BLaER1 treated with 17β-estradiol and CSF1 and Interleukin-3, amounts not matched to agents 10 nM and 100 nM (cell line): ENCODE results near the gene PTPRN2.
"Not testable (repeated sequence)": the region's sequence is repeated elsewhere in the genome, so short reads cannot be mapped to it uniquely, and the experiment has no call there.

Experiments used
- H3K27ac ChIP-seq, 11 experiments: shearing (Covaris generic); formaldehyde crosslinking; 2 replicates each; pipeline ENCODE4 v1.8.1; 2022
- H3K27me3 ChIP-seq, 11 experiments: shearing (Covaris generic); formaldehyde crosslinking; 2 replicates each; pipeline ENCODE4 v1.8.1; 2022
- H3K36me3 ChIP-seq, 11 experiments: shearing (Covaris generic); formaldehyde crosslinking; 2 replicates each; pipeline ENCODE4 v1.8.1; 2022
- H3K4me1 ChIP-seq, 10 experiments: shearing (Covaris generic); formaldehyde crosslinking; 2 replicates each; pipeline ENCODE4 v1.8.1; 2022
- H3K4me2 ChIP-seq, 11 experiments: shearing (Covaris generic); formaldehyde crosslinking; 2 replicates each; pipeline ENCODE4 v1.8.1; 2022
- H3K4me3 ChIP-seq, 10 experiments: shearing (Covaris generic); formaldehyde crosslinking; 2 replicates each; pipeline ENCODE4 v1.8.1; 2022
- H3K9ac ChIP-seq, 11 experiments: shearing (Covaris generic); formaldehyde crosslinking; 2 replicates each; pipeline ENCODE4 v1.8.1; 2022
- H3K9me3 ChIP-seq, 11 experiments: shearing (Covaris generic); formaldehyde crosslinking; replicated peaks in 1 of 11; 2 replicates each; pipeline ENCODE4 v1.8.1; 2022
- H4K20me1 ChIP-seq, 11 experiments: shearing (Covaris generic); formaldehyde crosslinking; 2 replicates each; pipeline ENCODE4 v1.8.1; 2022
- Cebpa-rat ChIP-seq, 11 experiments: shearing (Covaris generic); IDR thresholded peaks; 2 replicates each; pipeline ENCODE4 v1.8.1; 2022

Gene PTPRN2

GRCh38 chr7:158469396-158470051, 118.1 kb downstream of the PTPRN2 start:
- TF ChIP-seq Cebpa-rat (IDR thresholded peaks at IDR 0.05): peak in 3 of 11 experiments; percentile 18 to 66 (median 36); a peak in 4 of 22 replicates
- Histone ChIP-seq H3K27ac (peak overlapping the region in 2 of 11 experiments; percentile 18 to 27; a peak in 1 of 22 replicates), H3K4me2 (peak overlapping the region; percentile 1 to 84 (median 60); a peak in 21 of 22 replicates), H3K36me3 (no peaks in the 10 kb centered on the region), H3K9me3 (no peaks in the 10 kb centered on the region), H4K20me1 (peaks cover 0 to 10% (median 0%) of the 10 kb centered on the region in 11 experiments; a peak in 2 of 22 replicates), H3K9ac (peak overlapping the region in 1 of 11 experiments; percentile 31; a peak in 1 of 22 replicates), H3K4me3 (no peak overlapping the region; a peak in 1 of 20 replicates), H3K27me3 (no peaks in the 10 kb centered on the region), H3K4me1 (peaks cover 24 to 53% (median 38%) of the 10 kb centered on the region in 10 experiments)

- H3K36me3 ChIP-seq: no peaks in the 10 kb centered on the region
- peak overlapping the region in 1 of 11 experiments; percentile 31; a peak in 1 of 22 replicates for H3K9ac ChIP-seq
Observed at GRCh38 chr7:158468700-158469296, 118.8 kb downstream of the PTPRN2 start.

GRCh38 chr7:158468181-158468580, 119.4 kb downstream of the PTPRN2 start:
- H3K4me3 ChIP-seq: no peak overlapping the region
- H3K4me2 ChIP-seq: peak overlapping the region in 4 of 11 experiments; percentile 70 to 84 (median 76); a peak in 3 of 22 replicates
- no peaks in the 10 kb centered on the region for H3K9me3 ChIP-seq
- H3K4me1 ChIP-seq: peaks cover 20 to 48% (median 34%) of the 10 kb centered on the region in 10 experiments
- H3K27me3 ChIP-seq: no peaks in the 10 kb centered on the region
- H3K36me3 ChIP-seq: no peaks in the 10 kb centered on the region
- H4K20me1 ChIP-seq: peaks cover 0 to 10% (median 0%) of the 10 kb centered on the region in 11 experiments; a peak in 2 of 22 replicates
- no peak overlapping the region for H3K9ac ChIP-seq
- no peak overlapping the region for H3K27ac ChIP-seq
- no peak for TF ChIP-seq Cebpa-rat (IDR thresholded peaks at IDR 0.05)

More at GRCh38 chr7:158468700-158469296, 118.8 kb downstream of the PTPRN2 start:
- no peaks in the 10 kb centered on the region for H3K27me3 ChIP-seq
- H4K20me1 ChIP-seq: peaks cover 0 to 10% (median 0%) of the 10 kb centered on the region in 11 experiments; a peak in 2 of 22 replicates
- H3K4me2 ChIP-seq: peak overlapping the region; percentile 1 to 84 (median 60); a peak in 20 of 22 replicates
- no peak for TF ChIP-seq Cebpa-rat (IDR thresholded peaks at IDR 0.05)
- no peak overlapping the region for H3K4me3 ChIP-seq
- H3K4me1 ChIP-seq: peaks cover 24 to 53% (median 38%) of the 10 kb centered on the region in 10 experiments
- no peaks in the 10 kb centered on the region for H3K9me3 ChIP-seq
- peak overlapping the region in 1 of 11 experiments; percentile 27; a peak in 1 of 22 replicates for H3K27ac ChIP-seq

GRCh38 chr7:158467562-158467961, 120.1 kb downstream of the PTPRN2 start:
- no peaks in the 10 kb centered on the region for H3K9me3 ChIP-seq

GRCh38 chr7:158463317-158463716, 124.3 kb downstream of the PTPRN2 start:
- Histone ChIP-seq H3K9me3 (no peaks in the 10 kb centered on the region), H3K36me3 (no peaks in the 10 kb centered on the region), H3K4me3 (no peak overlapping the region), H4K20me1 (no peaks in the 10 kb centered on the region), H3K4me1 (peaks cover 0 to 6% (median 0%) of the 10 kb centered on the region in 10 experiments; a peak in 4 of 20 replicates), H3K27me3 (no peaks in the 10 kb centered on the region), H3K4me2 (no peak overlapping the region), H3K27ac (no peak overlapping the region), H3K9ac (no peak overlapping the region)
- no peak for TF ChIP-seq Cebpa-rat (IDR thresholded peaks at IDR 0.05)

More at GRCh38 chr7:158467562-158467961, 120.1 kb downstream of the PTPRN2 start:
- H3K4me3 ChIP-seq: no peak overlapping the region
- no peaks in the 10 kb centered on the region for H3K36me3 ChIP-seq
- H4K20me1 ChIP-seq: peaks cover 0 to 10% (median 0%) of the 10 kb centered on the region in 11 experiments; a peak in 2 of 22 replicates
- no peaks in the 10 kb centered on the region for H3K27me3 ChIP-seq
- no peak overlapping the region for H3K4me2 ChIP-seq
- TF ChIP-seq Cebpa-rat (IDR thresholded peaks at IDR 0.05): no peak
- no peak overlapping the region for H3K27ac ChIP-seq
- H3K9ac ChIP-seq: no peak overlapping the region
- H3K4me1 ChIP-seq: peaks cover 14 to 42% (median 28%) of the 10 kb centered on the region in 10 experiments

GRCh38 chr7:158461824-158462223, 125.8 kb downstream of the PTPRN2 start:
- H3K4me2 ChIP-seq: no peak overlapping the region
- no peak overlapping the region for H3K27ac ChIP-seq
- no peak overlapping the region for H3K9ac ChIP-seq
- H3K4me3 ChIP-seq: no peak overlapping the region
- no peaks in the 10 kb centered on the region for H3K27me3 ChIP-seq
- 0 out of 22 replicates have a peak, but pooled peaks cover 0 to 4% (median 0%) of the 10 kb centered on the region in 11 experiments for H3K9me3 ChIP-seq
- no peaks in the 10 kb centered on the region for H3K36me3 ChIP-seq
- TF ChIP-seq Cebpa-rat (IDR thresholded peaks at IDR 0.05): no peak
- no peaks in the 10 kb centered on the region for H4K20me1 ChIP-seq
- H3K4me1 ChIP-seq: 0 out of 20 replicates have a peak, but pooled peaks cover 0 to 4% (median 0%) of the 10 kb centered on the region in 10 experiments

- no peak overlapping the region for H3K4me3 ChIP-seq
- peaks cover 8 to 15% (median 10%) of the 10 kb centered on the region in 11 experiments; a peak in 19 of 22 replicates for H3K9me3 ChIP-seq
- no peak for TF ChIP-seq Cebpa-rat (IDR thresholded peaks at IDR 0.05)
- H3K4me2 ChIP-seq: no peak overlapping the region
- H3K9ac ChIP-seq: no peak overlapping the region
- no peak overlapping the region for H3K27ac ChIP-seq
- no peaks in the 10 kb centered on the region for H3K36me3 ChIP-seq
- H3K27me3 ChIP-seq: no peaks in the 10 kb centered on the region
- 0 out of 20 replicates have a peak, but pooled peaks cover 0 to 4% (median 0%) of the 10 kb centered on the region in 10 experiments for H3K4me1 ChIP-seq
- H4K20me1 ChIP-seq: no peaks in the 10 kb centered on the region
Observed at GRCh38 chr7:158460665-158461064, 127.0 kb downstream of the PTPRN2 start.

- Histone ChIP-seq H4K20me1 (no peaks in the 10 kb centered on the region), H3K27ac (no peak overlapping the region), H3K9ac (no peak overlapping the region), H3K36me3 (no peaks in the 10 kb centered on the region), H3K4me3 (no peak overlapping the region), H3K4me1 (0 out of 20 replicates have a peak, but pooled peaks cover 0 to 4% (median 0%) of the 10 kb centered on the region in 10 experiments), H3K27me3 (no peaks in the 10 kb centered on the region), H3K4me2 (no peak overlapping the region), H3K9me3 (peaks cover 10 to 25% (median 16%) of the 10 kb centered on the region in 11 experiments; a peak in 20 of 22 replicates)
- no peak for TF ChIP-seq Cebpa-rat (IDR thresholded peaks at IDR 0.05)
Observed at GRCh38 chr7:158458716-158459282, 128.8 kb downstream of the PTPRN2 start.

- H3K36me3 ChIP-seq: no peaks in the 10 kb centered on the region
Observed at GRCh38 chr7:158458096-158458495, 129.5 kb downstream of the PTPRN2 start.

GRCh38 chr7:158457586-158457985, 130.0 kb downstream of the PTPRN2 start:
- H3K27ac ChIP-seq, H3K4me1 ChIP-seq, H3K4me3 ChIP-seq, H4K20me1 ChIP-seq, H3K9ac ChIP-seq, H3K27me3 ChIP-seq, H3K36me3 ChIP-seq, H3K4me2 ChIP-seq: not testable (repeated sequence)
- peaks cover 10 to 25% (median 16%) of the 10 kb centered on the region in 11 experiments; a peak in 20 of 22 replicates for H3K9me3 ChIP-seq

More at GRCh38 chr7:158458096-158458495, 129.5 kb downstream of the PTPRN2 start:
- Histone ChIP-seq H3K27ac (no peak overlapping the region), H3K4me3 (no peak overlapping the region), H3K9me3 (peaks cover 10 to 25% (median 16%) of the 10 kb centered on the region in 11 experiments; a peak in 20 of 22 replicates), H3K4me2 (no peak overlapping the region), H3K4me1 (0 out of 20 replicates have a peak, but pooled peaks cover 0 to 4% (median 0%) of the 10 kb centered on the region in 10 experiments), H3K9ac (no peak overlapping the region), H3K27me3 (no peaks in the 10 kb centered on the region), H4K20me1 (no peaks in the 10 kb centered on the region)
- no peak for TF ChIP-seq Cebpa-rat (IDR thresholded peaks at IDR 0.05)
